GM08714 (cell line): Measurements from ENCODE around the gene HOXD8.
A peak's percentile ranks its signal among the peaks of the same experiment; 100 is the strongest.

ENCODE experiments used
- H3K4me3 ChIP-seq: fragments of 200-500 bp; sonication (Bioruptor generic); 2 replicates; pipeline ENCODE4 v1.5.1; 2014; ENCODE audit warnings: mild to moderate bottlenecking, low read length, inconsistent platforms
- ZNF274 ChIP-seq: IDR thresholded peaks from 2 replicates; pipeline ENCODE4 v1.6.1; 2012; ENCODE audit warnings: mild to moderate bottlenecking, low read depth, low read length

The HOXD8 gene

DNA sequence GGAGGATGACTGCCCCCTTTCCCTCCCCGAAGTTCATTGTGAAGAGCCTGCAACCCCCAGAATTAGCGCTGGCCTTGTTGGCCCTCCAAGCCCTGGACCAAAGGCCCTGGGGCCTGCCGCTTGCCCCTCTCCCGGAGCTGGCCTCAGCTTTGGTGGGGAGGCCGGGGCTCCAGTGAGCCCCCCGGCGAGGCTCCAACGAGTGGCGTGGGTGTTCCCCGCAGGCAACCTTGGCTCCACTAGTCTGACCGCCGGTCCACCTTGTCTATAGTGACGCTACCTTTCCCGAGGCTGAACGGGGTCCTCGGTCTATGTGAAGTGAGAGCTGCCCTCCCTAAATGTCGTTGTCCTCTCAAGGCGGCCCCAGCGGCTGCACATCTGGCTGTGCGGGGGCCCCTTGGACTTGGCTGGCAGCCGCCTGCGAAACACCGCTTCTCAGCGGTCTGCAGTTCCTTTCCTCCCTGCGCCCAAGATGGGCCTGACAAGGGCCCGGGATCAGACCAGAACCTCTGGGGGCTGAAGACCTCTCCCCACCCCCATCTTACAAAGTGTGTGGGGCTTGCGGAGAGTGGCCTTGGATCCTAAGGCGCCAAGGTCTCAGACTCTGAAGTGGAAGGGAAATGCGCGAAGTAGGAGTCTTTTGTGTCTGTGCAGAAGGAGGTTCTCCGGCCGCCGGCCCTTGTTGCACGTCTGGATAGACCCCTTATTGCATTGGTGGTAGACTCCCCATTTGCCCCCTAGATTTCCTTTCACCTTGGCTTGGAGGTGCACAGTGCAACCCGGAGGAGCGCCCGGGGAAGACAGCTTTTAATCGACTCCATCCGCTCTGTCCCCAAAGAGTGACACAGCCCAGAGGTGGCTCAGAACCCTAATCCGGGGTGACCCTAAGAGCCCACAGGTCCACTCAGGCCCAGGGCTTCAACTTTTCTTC lies 16.9 kb upstream of the HOXD8 start:
- TF ChIP-seq ZNF274 = no peak
- no peak overlapping the region for H3K4me3 ChIP-seq

DNA sequence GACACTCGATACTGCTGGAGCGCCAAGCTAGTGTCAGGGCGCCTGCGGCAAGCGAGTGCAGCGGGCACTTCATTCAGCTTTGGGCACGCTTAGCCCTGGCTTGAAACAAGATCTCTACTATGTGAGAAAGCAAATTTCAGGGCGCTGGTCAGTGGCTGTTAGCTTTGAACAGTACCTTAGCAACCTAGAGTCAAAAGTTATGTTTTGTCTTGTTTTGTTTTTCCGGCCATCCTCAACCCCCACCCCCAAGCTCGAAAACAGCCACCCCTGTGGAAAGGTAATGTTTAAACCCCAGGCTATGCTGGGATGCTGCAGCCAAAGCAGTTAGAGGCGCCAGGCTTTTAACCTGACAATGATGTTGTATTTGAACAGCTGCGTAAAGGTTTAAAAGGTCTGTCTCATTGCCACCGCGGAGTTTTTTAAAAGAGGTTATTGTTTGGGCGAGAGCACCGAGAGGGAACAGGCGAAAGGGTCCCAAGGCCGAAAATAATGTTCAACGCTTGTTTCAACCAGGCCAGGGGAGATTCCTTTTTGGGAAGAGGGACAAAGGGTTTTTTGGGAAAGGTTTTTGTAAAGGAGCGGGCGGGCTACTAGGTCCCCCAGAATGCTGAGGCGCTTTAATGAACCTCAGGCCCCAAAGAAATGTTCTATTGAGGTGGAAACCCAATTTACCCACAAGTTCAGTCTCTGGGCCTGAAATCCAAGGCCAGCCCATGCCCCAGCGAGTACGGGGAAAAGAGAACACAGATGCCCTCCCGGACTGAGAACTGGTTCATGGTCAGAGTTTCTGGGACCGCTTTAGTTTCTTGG lies 15.2 kb upstream of the HOXD8 start:
- no peak for TF ChIP-seq ZNF274
- no peak overlapping the region for H3K4me3 ChIP-seq

DNA sequence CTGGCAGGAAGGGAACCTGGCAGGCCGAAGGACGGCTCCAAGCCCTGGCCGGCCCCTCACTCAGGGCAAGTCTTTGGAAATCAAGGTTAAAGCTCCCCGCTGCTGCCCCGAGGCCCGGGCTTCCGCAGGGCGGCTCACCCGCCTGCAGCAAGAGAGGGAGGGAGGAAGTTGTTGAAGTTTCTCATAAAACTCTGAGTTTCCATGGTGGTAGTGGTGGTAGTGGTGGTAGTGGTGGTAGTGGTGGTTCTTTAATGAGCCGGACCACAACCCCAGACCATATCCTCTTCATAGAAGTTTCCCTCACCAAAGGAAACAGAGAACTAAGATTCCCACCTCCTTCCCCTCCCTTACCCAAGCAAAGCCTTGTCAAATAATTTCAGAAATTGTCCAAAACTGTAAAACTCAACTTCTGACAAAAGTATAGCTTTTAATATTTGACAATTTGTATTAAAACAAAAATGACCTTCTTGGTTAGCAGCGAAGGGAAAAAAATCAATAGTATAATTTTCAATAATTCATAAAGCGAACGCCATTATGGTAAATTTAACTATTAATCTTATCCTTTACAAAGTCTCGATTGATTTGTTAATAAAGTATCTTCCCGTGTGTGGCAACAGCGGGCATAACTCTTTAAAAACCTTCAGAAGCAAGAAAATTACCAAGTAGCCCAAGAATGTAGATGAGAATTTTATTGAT lies 14.4 kb upstream of the HOXD8 start:
- no peak overlapping the region for H3K4me3 ChIP-seq

DNA sequence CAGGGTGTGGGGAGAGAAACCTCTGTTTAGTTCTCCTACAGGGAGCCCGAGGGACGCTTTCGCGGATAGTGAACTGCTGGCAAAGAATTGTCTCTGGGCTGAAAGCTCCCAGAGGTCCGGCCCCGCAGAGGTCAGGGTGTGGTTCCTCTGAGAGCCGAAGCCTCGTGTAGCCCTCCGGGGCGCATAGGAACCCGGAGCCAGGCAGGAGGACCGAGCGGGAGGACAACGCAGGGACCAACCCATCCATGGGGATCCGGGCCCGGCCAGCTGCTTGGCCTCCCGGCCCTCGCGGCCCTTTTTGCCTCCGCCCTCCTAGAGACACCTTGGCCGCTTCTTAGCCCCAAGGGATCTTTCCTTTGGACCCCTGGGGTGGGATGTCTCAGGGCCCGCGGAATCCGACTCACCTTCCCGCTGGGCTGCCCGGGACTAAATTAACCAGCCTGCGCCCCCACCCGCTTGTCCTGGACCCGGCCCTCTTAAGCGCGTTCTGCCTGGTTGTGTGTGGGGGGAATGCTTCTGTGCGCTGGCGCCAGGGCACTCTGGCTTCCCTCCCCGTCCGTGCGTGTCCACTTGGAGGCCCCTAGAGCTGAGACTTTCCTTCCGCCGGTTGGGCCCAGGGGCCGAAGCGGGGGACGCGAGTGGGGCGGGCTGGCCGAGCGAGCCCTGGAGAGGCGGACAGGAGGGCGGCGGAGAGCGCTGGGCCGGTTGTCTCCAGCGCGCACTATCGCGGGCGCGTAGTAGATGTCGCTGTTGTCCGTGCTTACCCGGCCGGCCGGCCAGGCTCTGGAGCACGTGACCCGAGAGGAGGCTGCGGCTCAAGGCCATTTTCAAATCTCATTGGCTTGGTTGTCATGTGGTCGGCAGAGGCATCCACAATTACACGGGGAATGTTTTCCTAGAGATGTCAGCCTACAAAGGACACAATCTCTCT lies 13.4 kb upstream of the HOXD8 start, which contains the start of gene HOXD10:
Gene HOXD10, plus strand, starts transcription at position 896 of the 931 bp plus-strand sequence. CDS start 56 bp downstream, outside the sequence.
- no peak for TF ChIP-seq ZNF274
- H3K4me3 ChIP-seq = no peak within 1 kb of the TSS

More for the DNA sequence above, 14.4 kb upstream of the HOXD8 start:
- TF ChIP-seq ZNF274 = no peak

DNA sequence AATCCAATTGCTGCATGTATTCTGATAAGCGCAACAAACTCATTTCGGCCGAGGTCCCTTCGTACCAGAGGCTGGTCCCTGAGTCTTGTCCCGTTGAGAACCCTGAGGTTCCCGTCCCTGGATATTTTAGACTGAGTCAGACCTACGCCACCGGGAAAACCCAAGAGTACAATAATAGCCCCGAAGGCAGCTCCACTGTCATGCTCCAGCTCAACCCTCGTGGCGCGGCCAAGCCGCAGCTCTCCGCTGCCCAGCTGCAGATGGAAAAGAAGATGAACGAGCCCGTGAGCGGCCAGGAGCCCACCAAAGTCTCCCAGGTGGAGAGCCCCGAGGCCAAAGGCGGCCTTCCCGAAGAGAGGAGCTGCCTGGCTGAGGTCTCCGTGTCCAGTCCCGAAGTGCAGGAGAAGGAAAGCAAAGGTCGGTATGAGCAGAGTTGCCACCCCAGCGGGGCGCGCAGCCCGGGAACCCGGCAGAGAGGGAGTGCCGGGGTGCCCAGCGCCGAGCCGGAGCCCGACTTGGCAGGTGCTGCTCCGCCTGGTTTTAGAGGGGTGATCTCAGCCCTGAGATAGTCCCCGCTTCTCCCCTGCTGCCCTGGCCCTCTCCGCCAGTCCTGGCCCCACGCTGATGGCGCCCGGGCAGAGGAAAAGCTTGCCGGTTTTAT lies 12.2 kb upstream of the HOXD8 start:
- TF ChIP-seq ZNF274 = no peak
- no peak overlapping the region for H3K4me3 ChIP-seq

DNA sequence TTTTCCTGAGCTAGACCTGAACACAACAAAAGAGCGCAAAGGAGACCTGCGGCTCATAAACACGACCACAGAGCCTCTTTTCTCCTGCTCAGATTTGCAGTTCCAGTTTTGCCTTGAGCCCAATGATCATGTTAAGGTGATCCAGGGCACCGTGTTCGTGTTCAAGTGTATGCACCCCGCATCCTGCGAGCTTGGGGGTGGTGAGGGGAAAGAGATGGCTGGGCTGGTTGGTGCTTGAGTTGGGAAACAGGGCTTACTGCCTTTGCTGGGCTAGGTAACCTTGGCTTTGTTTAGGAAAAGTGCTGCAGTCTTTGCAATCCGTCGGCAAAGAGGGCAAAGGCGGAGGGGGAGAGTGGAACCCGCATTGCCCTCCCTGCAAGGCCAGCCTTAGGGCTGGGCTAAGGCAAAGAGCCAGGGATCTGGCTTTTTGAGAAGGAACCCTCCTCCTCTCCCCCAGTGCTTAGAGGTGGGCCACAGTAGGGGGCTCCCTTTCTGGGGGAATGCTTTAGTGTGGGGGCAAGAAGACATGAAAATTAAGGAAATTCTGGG lies 11.6 kb upstream of the HOXD8 start:
- H3K4me3 ChIP-seq = no peak overlapping the region
- no peak for TF ChIP-seq ZNF274

DNA sequence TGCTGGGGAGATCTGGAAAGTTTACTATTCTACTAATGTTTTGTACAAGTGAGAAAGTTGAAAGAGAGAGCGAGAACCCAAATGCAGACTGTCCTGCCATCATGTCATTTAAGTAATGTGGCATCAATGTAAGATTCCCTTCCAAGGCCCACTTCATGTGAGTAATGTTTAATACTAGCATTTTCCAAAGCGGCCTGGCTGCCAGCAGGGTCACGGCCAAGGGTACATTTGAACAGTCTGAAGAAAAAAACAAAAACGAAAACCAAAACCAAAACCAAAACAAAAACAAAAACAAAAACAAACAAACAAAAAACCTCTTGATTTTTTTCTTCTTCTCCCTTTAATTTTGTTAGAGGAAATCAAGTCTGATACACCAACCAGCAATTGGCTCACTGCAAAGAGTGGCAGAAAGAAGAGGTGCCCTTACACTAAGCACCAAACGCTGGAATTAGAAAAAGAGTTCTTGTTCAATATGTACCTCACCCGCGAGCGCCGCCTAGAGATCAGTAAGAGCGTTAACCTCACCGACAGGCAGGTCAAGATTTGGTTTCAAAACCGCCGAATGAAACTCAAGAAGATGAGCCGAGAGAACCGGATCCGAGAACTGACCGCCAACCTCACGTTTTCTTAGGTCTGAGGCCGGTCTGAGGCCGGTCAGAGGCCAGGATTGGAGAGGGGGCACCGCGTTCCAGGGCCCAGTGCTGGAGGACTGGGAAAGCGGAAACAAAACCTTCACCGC lies 10.7 kb upstream of the HOXD8 start:
- no peak overlapping the region for H3K4me3 ChIP-seq
- TF ChIP-seq ZNF274 = no peak

DNA sequence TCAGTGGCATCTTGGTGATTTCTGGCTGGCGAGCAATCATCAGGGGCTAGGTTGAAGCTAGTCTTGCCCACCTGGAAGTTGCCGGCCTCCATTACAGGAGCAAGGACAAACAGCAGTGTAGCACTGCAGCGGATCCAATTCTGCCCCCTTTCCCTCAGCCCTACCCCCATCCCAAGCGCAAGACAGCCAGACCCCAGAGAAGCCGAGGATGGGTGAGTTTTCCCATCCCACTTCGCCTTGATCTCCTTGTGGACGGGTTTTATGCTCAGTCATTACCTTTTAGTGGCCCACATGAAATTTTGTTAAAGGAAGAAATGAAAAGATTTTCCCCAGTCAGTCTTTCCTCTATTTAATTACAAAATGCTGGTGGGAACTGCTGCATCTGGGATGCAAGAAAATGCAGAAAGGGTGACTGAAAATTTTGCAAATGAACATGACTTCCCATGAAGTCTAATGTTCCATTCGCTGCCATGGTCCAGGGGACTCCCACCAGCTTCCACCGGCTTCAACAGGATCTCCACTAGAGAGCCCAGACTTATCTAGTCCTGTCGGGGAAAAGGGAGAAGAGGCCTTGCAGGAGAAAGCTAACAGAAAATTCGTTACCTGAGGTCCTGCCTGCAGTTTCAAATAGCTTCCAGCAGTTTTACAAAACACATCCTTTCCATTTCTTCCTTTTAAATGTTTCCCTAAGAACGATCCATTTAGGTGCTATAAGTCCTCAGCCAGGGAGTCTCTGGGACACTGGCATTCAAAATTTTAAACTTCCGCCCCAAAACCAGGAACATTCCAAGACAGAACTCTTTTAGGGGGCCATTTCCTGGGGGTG lies 8.9 kb upstream of the HOXD8 start:
- TF ChIP-seq ZNF274 = no peak
- H3K4me3 ChIP-seq = no peak overlapping the region

DNA sequence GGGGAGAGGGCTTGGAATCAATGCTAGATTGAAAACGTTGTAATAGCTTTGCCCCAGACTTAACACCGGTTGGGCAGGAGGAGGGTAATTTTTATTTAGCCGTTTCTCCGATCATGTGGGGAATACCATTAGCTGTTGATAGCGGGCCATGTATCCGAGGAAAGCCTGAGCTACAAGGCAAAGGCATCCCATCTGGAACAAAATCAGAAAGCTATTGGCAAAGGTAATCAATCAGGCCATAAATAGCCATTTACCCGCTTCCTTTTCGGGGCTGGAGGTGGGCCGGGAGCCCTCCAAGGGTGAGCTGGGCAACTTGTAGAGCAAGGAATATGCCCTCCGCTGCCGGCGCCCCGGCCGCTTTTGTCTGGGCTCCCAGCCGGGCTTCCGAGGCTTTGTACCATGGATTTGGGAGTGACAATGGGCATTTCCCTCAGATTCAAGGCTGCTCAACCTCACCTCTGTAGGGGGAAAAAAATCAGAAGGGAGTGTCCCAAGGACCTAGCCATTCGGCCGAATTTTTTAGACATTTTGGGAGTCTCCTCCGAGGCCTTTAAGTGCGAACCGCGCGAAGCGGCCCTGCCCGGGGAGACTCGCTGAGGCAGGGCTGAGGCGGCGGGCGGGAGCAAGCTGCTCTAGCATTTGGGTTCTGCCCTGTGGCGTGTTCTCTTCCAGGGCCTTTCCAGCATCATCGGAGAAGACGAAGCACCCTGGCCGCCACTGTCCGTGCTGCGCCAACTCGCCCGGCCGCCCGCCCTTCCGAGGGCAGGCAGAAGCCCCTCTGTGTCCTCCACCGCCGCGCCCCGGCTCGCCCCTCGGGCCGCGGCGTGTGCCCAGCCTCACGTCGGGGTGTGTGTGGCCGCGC lies 8.1 kb upstream of the HOXD8 start:
- no peak overlapping the region for H3K4me3 ChIP-seq
- TF ChIP-seq ZNF274 = no peak

DNA sequence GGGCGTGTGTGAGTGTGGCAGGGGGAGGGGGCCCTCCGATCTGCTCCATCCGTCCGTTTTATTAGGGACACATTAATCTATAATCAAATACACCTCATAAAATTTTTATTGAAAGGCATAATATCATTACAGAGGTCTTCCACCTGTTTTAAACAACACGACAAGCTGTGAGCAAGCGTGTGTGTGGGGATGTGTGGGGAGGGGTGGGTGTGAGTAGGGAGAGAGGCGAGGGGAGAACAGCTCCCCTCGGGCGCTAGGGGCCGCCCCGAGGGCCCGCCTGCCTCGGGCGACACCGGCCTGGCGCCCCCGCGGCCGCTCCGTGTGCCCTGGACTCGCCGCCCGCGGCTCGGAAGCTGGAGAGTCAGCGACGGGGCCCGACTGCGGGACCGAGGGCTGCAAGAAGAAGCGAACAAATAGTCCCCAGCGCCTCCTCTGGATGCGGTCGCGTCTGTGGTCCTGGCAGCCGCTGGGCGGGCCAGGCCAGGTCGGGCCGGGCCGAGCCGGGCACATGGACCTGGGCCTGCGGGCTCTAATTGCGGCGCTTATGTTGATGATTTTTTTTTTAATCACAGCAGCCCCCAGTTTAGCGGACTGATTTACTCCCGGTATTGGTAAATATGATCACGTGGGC lies 7.3 kb upstream of the HOXD8 start:
- TF ChIP-seq ZNF274 = no peak
- peak overlapping the region; percentile 5; the same call in 1 of the 2 replicates for H3K4me3 ChIP-seq
